ENCODE results near the gene ZNF438.

The ZNF438 gene

GRCh38 chr10:30882281-30882680 lies 149.4 kb downstream of the ZNF438 start:
- DNase-seq (ENCODE audit: low read depth in 2 of 2) = no peak

DNA sequence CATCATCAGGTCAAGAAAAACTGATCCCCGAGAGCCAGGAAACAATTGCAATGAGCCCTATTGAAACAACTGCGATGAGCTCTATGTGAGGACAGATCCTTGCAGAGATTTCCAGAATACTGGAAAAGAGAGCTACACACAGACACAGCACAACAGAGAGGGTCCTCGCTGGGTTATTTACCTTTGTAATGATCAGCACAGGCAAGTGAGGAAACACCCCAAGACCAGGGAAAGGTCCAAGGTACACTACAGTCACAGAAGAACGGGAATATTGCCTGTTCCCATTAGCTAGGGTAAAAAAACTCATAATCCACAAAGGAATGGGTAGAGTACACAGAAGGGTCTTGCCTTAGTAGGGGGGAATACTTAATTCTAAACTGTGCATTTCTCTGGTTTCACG lies 152.7 kb downstream of the ZNF438 start:
- DNase-seq (ENCODE audit: low read depth in 2 of 2) = no peak

GRCh38 chr10:30877111-30877510 lies 154.6 kb downstream of the ZNF438 start:
- no peak for DNase-seq (ENCODE audit: low read depth in 2 of 2)

GRCh38 chr10:30873411-30873810 lies 158.3 kb downstream of the ZNF438 start:
- no peak for DNase-seq (ENCODE audit: low read depth in 2 of 2)

GRCh38 chr10:30870896-30871295 lies 160.8 kb downstream of the ZNF438 start:
- no peak for DNase-seq (ENCODE audit: low read depth in 2 of 2)

GRCh38 chr10:30869566-30869965 lies 162.1 kb downstream of the ZNF438 start:
- DNase-seq (ENCODE audit: low read depth in 2 of 2) = no peak

- no peak for DNase-seq (ENCODE audit: low read depth in 2 of 2)
These were observed 163.1 kb downstream of the ZNF438 start for GRCh38 chr10:30868611-30869010.

GRCh38 chr10:30866896-30867295 lies 164.8 kb downstream of the ZNF438 start:
- no peak for DNase-seq (ENCODE audit: low read depth in 2 of 2)

- no peak for DNase-seq (ENCODE audit: low read depth in 2 of 2)
These were observed 166.3 kb downstream of the ZNF438 start for GRCh38 chr10:30865141-30865926.

GRCh38 chr10:30863516-30864210 lies 168.0 kb downstream of the ZNF438 start:
- DNase-seq (ENCODE audit: low read depth in 2 of 2) = no peak

DNA sequence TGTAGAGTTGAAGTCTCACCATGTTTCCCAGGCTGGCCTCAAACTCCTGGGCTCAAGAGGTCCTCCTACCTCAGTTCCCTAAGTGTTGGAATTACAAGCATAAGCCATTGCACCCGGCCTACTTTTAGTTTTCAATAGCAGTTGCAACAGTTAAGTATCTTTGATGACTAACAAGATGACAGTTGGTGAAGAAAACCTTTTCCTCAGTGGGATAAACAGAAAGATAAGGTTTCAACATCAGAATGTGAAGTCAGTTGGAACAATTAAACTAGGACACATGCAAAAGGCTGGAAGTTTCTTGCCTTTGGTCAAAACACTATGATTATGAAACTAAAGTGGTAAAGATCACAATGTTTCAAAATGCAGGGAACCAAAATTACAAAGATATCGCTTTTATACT lies 169.2 kb downstream of the ZNF438 start:
- no peak for DNase-seq (ENCODE audit: low read depth in 2 of 2)

GRCh38 chr10:30861976-30862375 lies 169.7 kb downstream of the ZNF438 start:
- no peak for DNase-seq (ENCODE audit: low read depth in 2 of 2)

- no peak for DNase-seq (ENCODE audit: low read depth in 2 of 2)
These were observed 170.4 kb downstream of the ZNF438 start for GRCh38 chr10:30861221-30861620.

- DNase-seq (ENCODE audit: low read depth in 2 of 2) = no peak
These were observed 173.2 kb downstream of the ZNF438 start for GRCh38 chr10:30858499-30858898.

DNA sequence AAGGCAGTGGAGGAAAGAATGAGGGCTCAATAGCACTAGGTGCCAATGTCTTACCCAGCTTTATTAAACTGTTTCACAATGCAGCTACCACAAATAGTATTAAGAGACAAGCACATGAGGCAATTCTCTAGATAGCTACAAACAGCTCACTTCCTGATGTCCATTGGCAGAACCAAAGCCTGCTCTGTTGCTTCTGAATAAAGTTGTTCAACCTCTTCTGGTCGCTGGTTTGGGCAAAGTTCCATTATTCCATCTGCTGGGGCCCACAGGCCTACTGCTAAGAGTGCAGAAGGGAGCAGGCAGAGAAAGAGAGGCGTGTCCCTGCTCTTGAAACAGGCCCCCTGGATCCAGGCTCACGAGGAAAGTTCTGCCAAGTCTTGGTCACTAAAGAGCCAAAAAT lies 173.9 kb downstream of the ZNF438 start:
- DNase-seq (ENCODE audit: low read depth in 2 of 2) = no peak

DNA sequence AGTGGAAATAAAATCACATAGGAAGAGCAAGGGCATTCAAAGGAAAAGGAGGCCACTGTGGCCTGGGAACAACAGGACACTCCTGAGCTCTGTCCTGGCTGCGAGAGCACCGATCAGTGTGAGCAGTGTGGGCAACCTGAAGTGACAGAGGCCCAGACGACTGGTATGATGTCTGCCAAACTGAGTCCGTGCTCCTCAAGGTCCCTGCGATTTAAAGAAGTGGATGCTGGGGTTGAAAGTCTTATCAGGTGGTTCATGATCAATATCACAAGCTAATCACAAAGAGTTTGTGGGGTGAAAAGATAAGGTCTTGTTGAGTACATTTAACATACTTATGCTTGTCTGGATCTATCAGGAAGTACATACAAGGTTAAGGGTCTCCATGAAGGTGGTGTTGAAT lies 176.5 kb downstream of the ZNF438 start:
- DNase-seq (ENCODE audit: low read depth in 2 of 2) = no peak

DNA sequence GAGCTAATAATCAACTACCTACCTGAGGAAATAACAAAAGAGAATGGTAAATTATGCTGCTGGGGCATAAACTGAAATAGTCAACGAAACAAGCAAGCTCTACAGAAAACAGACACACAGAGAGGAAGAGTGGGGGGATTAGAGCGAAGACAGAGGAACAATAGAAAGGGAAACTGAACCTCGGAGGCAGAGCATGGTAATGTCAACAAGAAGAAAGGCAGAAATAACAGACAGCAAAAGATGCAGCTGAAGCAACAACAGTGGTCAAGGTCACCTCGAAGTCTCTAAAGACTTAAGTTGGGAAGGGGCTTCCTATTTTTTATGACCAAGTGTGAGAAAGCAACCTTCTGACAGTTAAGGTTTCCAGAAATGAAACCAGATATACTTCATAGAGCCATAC lies 177.0 kb downstream of the ZNF438 start:
- no peak for DNase-seq (ENCODE audit: low read depth in 2 of 2)

DNA sequence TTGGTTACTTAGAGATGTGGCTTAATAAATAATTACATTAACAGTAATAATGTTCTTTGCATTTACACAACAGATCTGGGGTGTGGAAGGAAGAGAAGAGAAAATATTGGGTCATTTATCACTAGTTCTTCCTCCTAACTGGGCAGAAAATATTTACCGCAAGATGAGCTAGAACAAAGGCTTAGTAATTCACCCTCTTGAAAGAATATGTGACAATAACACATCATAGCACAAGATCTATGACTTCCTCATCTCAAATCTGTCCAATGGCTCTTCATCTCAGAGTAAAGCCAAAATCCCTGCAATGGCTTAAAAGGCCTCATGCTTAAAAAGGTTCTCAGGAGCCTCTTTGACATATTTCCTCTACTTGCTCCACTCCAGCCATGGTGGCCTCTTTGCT lies 178.6 kb downstream of the ZNF438 start:
- no peak for DNase-seq (ENCODE audit: low read depth in 2 of 2)

DNA sequence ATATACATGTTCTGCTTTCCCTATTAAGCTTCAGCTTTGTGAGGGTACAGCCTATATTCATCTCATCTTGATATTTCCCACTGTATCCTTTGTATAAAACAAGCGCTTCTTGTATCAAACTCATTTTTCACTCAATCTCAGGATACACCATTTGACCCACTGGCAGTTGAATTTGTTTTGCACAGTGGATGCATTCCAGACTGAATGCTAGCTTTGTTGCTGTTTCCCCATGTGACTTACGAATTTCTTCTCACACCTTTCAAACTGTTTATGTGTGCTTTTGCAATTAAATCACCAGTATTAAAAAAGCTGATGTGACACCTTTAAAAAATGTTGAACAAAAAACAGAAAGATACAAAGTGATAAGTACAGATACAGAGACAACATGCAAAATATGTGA lies 180.9 kb downstream of the ZNF438 start:
- no peak for DNase-seq (ENCODE audit: low read depth in 2 of 2)

DNA sequence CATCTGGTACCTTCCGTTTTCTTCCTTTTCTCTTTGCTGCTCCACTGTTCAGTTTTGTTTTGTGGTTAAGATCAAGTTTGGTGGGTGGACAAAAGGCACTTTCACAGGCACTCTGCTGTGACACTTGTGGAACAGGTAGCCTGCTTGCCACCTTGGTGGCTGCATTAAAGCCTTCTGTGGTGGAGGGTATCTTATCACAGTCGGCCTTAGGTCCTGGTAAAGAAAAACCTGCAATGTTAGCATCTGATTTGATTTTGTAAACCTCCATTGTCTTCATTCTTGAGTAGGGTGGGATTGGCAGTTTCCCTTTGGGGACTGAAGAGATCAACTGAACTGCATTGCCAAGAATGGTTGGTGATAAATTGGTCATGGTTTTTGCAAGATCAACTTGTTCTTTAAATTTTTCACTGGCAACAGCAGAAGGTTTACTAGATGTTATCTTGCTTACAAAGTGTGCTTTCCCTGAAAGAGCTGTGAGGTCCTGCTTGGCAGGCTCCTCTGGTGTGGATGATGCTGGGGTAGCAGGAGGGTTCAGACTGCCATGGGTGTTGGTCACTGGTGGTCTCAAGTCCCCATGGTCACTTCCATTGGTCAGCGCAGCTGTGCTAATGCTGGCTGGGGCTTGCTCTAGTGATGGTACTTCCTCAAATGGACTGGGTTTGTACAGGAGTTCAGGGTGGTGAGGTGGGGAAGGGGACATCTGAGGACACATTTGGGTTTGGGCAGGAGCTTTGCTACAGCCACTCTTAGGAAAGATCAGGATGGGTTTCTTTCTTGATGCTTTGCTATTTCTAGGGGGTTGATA lies 182.2 kb downstream of the ZNF438 start:
- no peak for DNase-seq (ENCODE audit: low read depth in 2 of 2)

GRCh38 chr10:30848396-30849032 lies 183.2 kb downstream of the ZNF438 start:
- DNase-seq (ENCODE audit: low read depth in 2 of 2) = no peak

- DNase-seq (ENCODE audit: low read depth in 2 of 2) = no peak
These were observed 184.0 kb downstream of the ZNF438 start for GRCh38 chr10:30847642-30848041.
